NCI-H1436 treated with DMSO at 0.1 percent for 48 hours (cell line): ENCODE results near the gene ARL14.

ENCODE experiments used
- DNase-seq: peaks from one replicate; lab custom pipeline; 2025; lab: John Stamatoyannopoulos, UW

Gene ARL14

GRCh38 chr3:160676547-160677303, at the start of gene ARL14:
ARL14 (plus strand) TSS chr3:160677160; CDS start chr3:160677347, 187 bp downstream.
- DNase-seq: no peak

- DNase-seq: no peak
Observed at GRCh38 chr3:160629491-160629890, 47.5 kb upstream of the ARL14 start.

- no peak for DNase-seq
Observed at GRCh38 chr3:160633361-160634083, 43.4 kb upstream of the ARL14 start.

GRCh38 chr3:160635213-160635612, 41.7 kb upstream of the ARL14 start:
- DNase-seq: no peak

- DNase-seq: no peak
Observed at GRCh38 chr3:160637086-160637485, 39.9 kb upstream of the ARL14 start.

- DNase-seq: no peak
Observed at GRCh38 chr3:160638184-160638583, 38.8 kb upstream of the ARL14 start.

GRCh38 chr3:160641665-160642309, 35.2 kb upstream of the ARL14 start:
- no peak for DNase-seq

GRCh38 chr3:160643994-160644393, 33.0 kb upstream of the ARL14 start:
- DNase-seq: no peak

- no peak for DNase-seq
Observed at GRCh38 chr3:160644491-160644890, 32.5 kb upstream of the ARL14 start.

- DNase-seq: no peak
Observed at GRCh38 chr3:160648701-160649100, 28.3 kb upstream of the ARL14 start.

GRCh38 chr3:160649596-160649995, 27.4 kb upstream of the ARL14 start:
- DNase-seq: no peak

- DNase-seq: no peak
Observed at GRCh38 chr3:160653512-160653911, 23.4 kb upstream of the ARL14 start.

GRCh38 chr3:160660902-160661301, 16.1 kb upstream of the ARL14 start:
- no peak for DNase-seq

- DNase-seq: no peak
Observed at GRCh38 chr3:160661660-160662059, 15.3 kb upstream of the ARL14 start.

- DNase-seq: no peak
Observed at GRCh38 chr3:160665231-160665630, 11.7 kb upstream of the ARL14 start.

GRCh38 chr3:160665784-160666526, 11.0 kb upstream of the ARL14 start:
- peak; percentile 24 for DNase-seq

GRCh38 chr3:160667452-160667851, 9.5 kb upstream of the ARL14 start:
- DNase-seq: no peak

GRCh38 chr3:160668454-160668853, 8.5 kb upstream of the ARL14 start:
- no peak for DNase-seq

- no peak for DNase-seq
Observed at GRCh38 chr3:160671231-160671630, 5.7 kb upstream of the ARL14 start.

GRCh38 chr3:160671995-160672394, 5.0 kb upstream of the ARL14 start:
- DNase-seq: no peak

GRCh38 chr3:160673188-160673587, 3.8 kb upstream of the ARL14 start:
- no peak for DNase-seq

- no peak for DNase-seq
Observed at GRCh38 chr3:160675566-160676124, 1.3 kb upstream of the ARL14 start.
